Spleen (tissue), 7 donors: ENCODE measurements around the gene ANKRD10.

Source experiments
- POLR2A ChIP-seq, 3 donors: fragments of 450-650 bp; IDR thresholded peaks; one replicate each; pipeline ENCODE4 v1.5.1; 2017; ENCODE audit warnings: antibody characterized with exemption in 3 of 3, mild to moderate bottlenecking in 1 of 3
- POLR2AphosphoS5 ChIP-seq, 3 donors: sonication (generic); formaldehyde crosslinking; IDR thresholded peaks; one replicate each; pipeline ENCODE4 v1.5.1; 2017; ENCODE audit warnings: antibody characterized with exemption in 3 of 3
- TF ChIP-seq, protein P1 (sequence below), 11 experiments: fragments of 200-600 bp in 7 of 11; fragments of 450-650 bp in 4 of 11; sonication (generic) in 4 of 11; IDR thresholded peaks in 8 of 11; conservative IDR thresholded peaks in 3 of 11; 1 replicate in 7 of 11; 2 replicates in 4 of 11; pipeline versions ENCODE4 v1.4.0 to v1.8.0; 2016 to 2021; ENCODE audit warnings: antibody characterized with exemption in 11 of 11, inconsistent platforms in 4 of 11, mild to moderate bottlenecking in 1 of 11
- donor health status: DM: no; HTN: no; CAD: no; lungs with moderate emphysema.
- donor health status: DM: no; HTN: no; CAD: no.
- donor health status: DM: no; HTN: no; CAD: no.

DNA sequence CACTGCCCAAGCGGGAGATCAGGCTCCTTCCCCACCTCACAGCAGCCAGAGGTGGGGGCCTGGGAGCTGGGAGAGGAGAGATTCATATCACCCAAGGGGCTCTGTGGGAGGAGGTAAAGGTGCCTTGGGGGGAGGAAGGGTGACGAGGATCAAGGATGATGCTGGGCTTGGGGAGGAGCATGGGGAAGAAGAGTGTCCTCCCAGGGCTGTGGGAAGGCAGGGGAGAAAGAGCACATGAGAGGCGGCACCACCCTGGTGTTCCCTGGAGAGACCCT lies 82.7 kb downstream of the ANKRD10 start:
- TF ChIP-seq, protein P1, sequence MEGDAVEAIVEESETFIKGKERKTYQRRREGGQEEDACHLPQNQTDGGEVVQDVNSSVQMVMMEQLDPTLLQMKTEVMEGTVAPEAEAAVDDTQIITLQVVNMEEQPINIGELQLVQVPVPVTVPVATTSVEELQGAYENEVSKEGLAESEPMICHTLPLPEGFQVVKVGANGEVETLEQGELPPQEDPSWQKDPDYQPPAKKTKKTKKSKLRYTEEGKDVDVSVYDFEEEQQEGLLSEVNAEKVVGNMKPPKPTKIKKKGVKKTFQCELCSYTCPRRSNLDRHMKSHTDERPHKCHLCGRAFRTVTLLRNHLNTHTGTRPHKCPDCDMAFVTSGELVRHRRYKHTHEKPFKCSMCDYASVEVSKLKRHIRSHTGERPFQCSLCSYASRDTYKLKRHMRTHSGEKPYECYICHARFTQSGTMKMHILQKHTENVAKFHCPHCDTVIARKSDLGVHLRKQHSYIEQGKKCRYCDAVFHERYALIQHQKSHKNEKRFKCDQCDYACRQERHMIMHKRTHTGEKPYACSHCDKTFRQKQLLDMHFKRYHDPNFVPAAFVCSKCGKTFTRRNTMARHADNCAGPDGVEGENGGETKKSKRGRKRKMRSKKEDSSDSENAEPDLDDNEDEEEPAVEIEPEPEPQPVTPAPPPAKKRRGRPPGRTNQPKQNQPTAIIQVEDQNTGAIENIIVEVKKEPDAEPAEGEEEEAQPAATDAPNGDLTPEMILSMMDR (IDR thresholded peaks at IDR 0.05 in 8 of 11, conservative IDR thresholded peaks at IDR 0.05 in 3 of 11): no peak
- no peak for TF ChIP-seq POLR2AphosphoS5 (IDR thresholded peaks at IDR 0.05)
- TF ChIP-seq POLR2A (IDR thresholded peaks at IDR 0.05): no peak
